Ascending aorta (tissue), 2 donors: ENCODE data around the gene SEPTIN8. TPM values are rescaled to one million over a fixed set of nuclear protein-coding genes. Genes with fewer than 3 reads are reported as not detected.

Source experiments
- DNase-seq, 2 donors: peaks; one replicate each; pipeline ENCODE4 v3.0.0-alpha.2; 2019; ENCODE audit warnings: low spot score in 2 of 2
- H3K27ac ChIP-seq, 2 donors: fragments of 200-600 bp; sonication (generic); one replicate each; pipeline ENCODE4 v1.5.1; 2016 to 2017; ENCODE audit warnings: mild to moderate bottlenecking in 1 of 2
- H3K27me3 ChIP-seq: fragments of 200-600 bp; sonication (generic); one replicate; pipeline ENCODE4 v1.5.1; 2017
- H3K36me3 ChIP-seq, 2 donors: fragments of 200-600 bp; sonication (generic); one replicate each; pipeline ENCODE4 v1.5.1; 2016
- H3K4me1 ChIP-seq, 2 donors: fragments of 200-600 bp; sonication (generic); one replicate each; pipeline ENCODE4 v1.5.1; 2016 to 2017; ENCODE audit warnings: mild to moderate bottlenecking in 1 of 2
- H3K4me3 ChIP-seq, 2 donors: fragments of 200-600 bp; sonication (generic); one replicate each; pipeline ENCODE4 v1.5.1; 2016 to 2017; ENCODE audit warnings: mild to moderate bottlenecking in 1 of 2
- H3K9me3 ChIP-seq, 2 donors: fragments of 200-600 bp; sonication (generic); one replicate each; pipeline ENCODE4 v1.5.1; 2016
- CTCF ChIP-seq, 3 experiments: fragments of 200-600 bp in 2 of 3; fragments of 450-650 bp in 1 of 3; sonication (generic) in 2 of 3; IDR thresholded peaks; one replicate each; pipeline ENCODE4 v1.5.1; 2016 to 2019; ENCODE audit warnings: antibody characterized with exemption in 3 of 3, mild to moderate bottlenecking in 1 of 3, moderate library complexity in 1 of 3
- intact Hi-C: fragments of 100-400 bp; cut with DNase I; formaldehyde crosslinking; loops from one replicate; pipeline ENCODE4 v1.15.1; 2023
- total RNA-seq: library from RNA; depleted of rRNA; stranded (reverse); fragments of >200 nt; gene quantifications from one replicate; pipeline ENCODE4 v1.1.0, GENCODE V29; 2016

The SEPTIN8 gene
- total RNA-seq, 1 donor from 2014 or later, result 113 TPM

DNA sequence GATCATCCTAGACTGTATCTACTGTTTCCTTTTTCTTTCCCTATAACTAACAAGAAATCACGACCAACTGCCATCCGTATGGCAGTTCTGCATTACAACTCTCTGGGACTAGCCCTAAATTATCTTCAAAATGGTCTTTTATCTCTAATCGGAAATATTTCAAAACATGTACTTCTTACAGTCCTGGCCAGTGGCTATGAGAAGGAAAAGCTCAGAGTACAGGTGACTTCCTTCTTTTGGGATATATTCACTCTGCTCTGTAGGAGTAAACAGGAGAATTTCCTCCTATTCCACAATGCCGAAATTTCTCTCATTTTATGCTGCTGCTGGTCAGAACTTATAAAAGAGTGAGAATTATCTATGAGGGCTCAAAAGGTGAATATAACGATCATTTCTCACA is 1.8 kb upstream of the SEPTIN8 start:
- intact Hi-C loops, result loop anchor here (5.0 kb wide), 2 partner anchors 33 to 42 kb away; partner anchors contain the start of genes KIF3A and SOWAHA
- no peaks in the 10 kb centered on the region for H3K36me3 ChIP-seq
- no peak overlapping the region for H3K4me3 ChIP-seq
- H3K27me3 ChIP-seq, result no peaks in the 10 kb centered on the region
- H3K4me1 ChIP-seq, result peaks cover 13 to 29% of the 10 kb centered on the region in 2 donors
- TF ChIP-seq CTCF (IDR thresholded peaks at IDR 0.05), result no peak
- peak overlapping the region; percentile 87 to 96 for H3K27ac ChIP-seq
- no peaks in the 10 kb centered on the region for H3K9me3 ChIP-seq
- DNase-seq, result no peak

DNA sequence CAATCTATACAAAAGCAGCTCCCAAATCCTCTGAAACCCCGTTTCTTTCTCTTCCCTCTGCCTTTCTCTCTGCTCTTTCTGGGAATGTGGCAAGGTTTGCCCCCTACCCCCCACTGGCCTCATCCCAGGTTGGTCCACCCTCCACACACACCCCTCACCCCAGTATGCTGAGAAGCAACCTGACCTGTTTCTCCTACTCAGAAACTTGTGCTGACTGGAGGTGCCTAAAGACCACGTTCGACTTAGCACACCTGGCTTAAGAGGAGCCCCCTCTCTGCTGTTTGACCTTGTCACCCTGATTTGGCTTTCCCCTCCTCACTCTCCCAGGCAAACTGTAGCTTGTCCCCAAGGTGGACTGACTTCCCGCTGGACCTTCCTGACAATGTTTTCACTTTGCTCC is 1.1 kb upstream of the SEPTIN8 start:
- H3K36me3 ChIP-seq, result no peaks in the 10 kb centered on the region
- TF ChIP-seq CTCF (IDR thresholded peaks at IDR 0.05), result no peak
- peaks cover 9 to 29% of the 10 kb centered on the region in 2 donors for H3K4me1 ChIP-seq
- H3K9me3 ChIP-seq, result no peaks in the 10 kb centered on the region
- H3K27ac ChIP-seq, result peak overlapping the region; percentile 87 to 96
- no peak for DNase-seq
- no peaks in the 10 kb centered on the region for H3K27me3 ChIP-seq
- intact Hi-C loops, result loop anchor here (5.0 kb wide), 2 partner anchors 34 to 41 kb away; partner anchors contain the start of genes KIF3A and SOWAHA
- peak overlapping the region; percentile 66 to 86 for H3K4me3 ChIP-seq

DNA sequence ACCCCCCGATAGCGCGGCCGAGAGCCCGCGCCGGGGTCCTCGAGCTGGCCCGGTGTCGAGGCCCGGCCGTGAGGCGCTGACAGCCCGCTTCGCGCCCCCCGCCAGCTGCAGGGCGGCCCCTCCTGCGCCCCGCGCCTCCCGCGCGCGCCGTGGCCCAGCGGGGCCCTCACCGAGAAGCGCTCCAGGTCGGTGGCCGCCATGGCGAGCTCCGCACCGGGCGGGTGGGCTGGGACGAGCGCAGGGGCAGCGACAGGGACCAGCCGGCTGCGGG is 166 bp downstream of the SEPTIN8 start:
- peaks cover 11 to 30% of the 10 kb centered on the region in 2 donors for H3K4me1 ChIP-seq
- peak overlapping the region; percentile 66 to 86 for H3K4me3 ChIP-seq
- H3K27me3 ChIP-seq, result no peaks in the 10 kb centered on the region
- peak overlapping the region; percentile 87 to 96 for H3K27ac ChIP-seq
- no peaks in the 10 kb centered on the region for H3K36me3 ChIP-seq
- TF ChIP-seq CTCF (IDR thresholded peaks at IDR 0.05), result no peak
- intact Hi-C loops, result loop anchor here (2.0 to 5.0 kb wide), 4 partner anchors 35 to 186 kb away; partner anchors contain the start of genes AFF4, KIF3A and SOWAHA
- DNase-seq, result no peak
- no peaks in the 10 kb centered on the region for H3K9me3 ChIP-seq

- Histone ChIP-seq H3K27ac (peak overlapping the region; percentile 87 to 96), H3K4me1 (peaks cover 16 to 35% of the 10 kb centered on the region in 2 donors), H3K27me3 (no peaks in the 10 kb centered on the region), H3K36me3 (no peaks in the 10 kb centered on the region), H3K9me3 (no peaks in the 10 kb centered on the region), H3K4me3 (peak overlapping the region; percentile 66 to 86)
- no peak for DNase-seq
- intact Hi-C loops, result loop anchor here (2.0 to 5.0 kb wide), 4 partner anchors 36 to 186 kb away; partner anchors contain the start of genes AFF4, KIF3A and SOWAHA
- TF ChIP-seq CTCF (IDR thresholded peaks at IDR 0.05), result no peak
These were observed 705 bp downstream of the SEPTIN8 start for GRCh38 chr5:132776131-132776937.

- intact Hi-C loops, result loop anchor here (5.0 kb wide), 2 partner anchors 37 to 38 kb away; partner anchors contain the start of genes KIF3A and SOWAHA
- Histone ChIP-seq H3K27me3 (no peaks in the 10 kb centered on the region), H3K4me1 (peaks cover 20 to 43% of the 10 kb centered on the region in 2 donors), H3K36me3 (no peaks in the 10 kb centered on the region), H3K27ac (peak overlapping the region; percentile 87 to 96), H3K9me3 (no peaks in the 10 kb centered on the region), H3K4me3 (peak overlapping the region; percentile 66 to 86)
- TF ChIP-seq CTCF (IDR thresholded peaks at IDR 0.05), result no peak
- DNase-seq, result no peak
These were observed 1.5 kb downstream of the SEPTIN8 start for GRCh38 chr5:132775476-132775961.
